ENCODE results near the gene PLA2G5. TPM values are rescaled to one million over a fixed set of nuclear protein-coding genes. Genes with fewer than 3 reads are reported as not detected.

The PLA2G5 gene
- total RNA-seq, 1 donor from 2014 or later, result not detected

- peaks cover 13% of the 10 kb centered on the region for H3K27me3 Mint-ChIP-seq (ENCODE audit: low read depth)
- TF ChIP-seq, protein P1, sequence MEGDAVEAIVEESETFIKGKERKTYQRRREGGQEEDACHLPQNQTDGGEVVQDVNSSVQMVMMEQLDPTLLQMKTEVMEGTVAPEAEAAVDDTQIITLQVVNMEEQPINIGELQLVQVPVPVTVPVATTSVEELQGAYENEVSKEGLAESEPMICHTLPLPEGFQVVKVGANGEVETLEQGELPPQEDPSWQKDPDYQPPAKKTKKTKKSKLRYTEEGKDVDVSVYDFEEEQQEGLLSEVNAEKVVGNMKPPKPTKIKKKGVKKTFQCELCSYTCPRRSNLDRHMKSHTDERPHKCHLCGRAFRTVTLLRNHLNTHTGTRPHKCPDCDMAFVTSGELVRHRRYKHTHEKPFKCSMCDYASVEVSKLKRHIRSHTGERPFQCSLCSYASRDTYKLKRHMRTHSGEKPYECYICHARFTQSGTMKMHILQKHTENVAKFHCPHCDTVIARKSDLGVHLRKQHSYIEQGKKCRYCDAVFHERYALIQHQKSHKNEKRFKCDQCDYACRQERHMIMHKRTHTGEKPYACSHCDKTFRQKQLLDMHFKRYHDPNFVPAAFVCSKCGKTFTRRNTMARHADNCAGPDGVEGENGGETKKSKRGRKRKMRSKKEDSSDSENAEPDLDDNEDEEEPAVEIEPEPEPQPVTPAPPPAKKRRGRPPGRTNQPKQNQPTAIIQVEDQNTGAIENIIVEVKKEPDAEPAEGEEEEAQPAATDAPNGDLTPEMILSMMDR (conservative IDR thresholded peaks at IDR 0.05), result no peak
- peaks cover 4% of the 10 kb centered on the region for H3K4me1 Mint-ChIP-seq
- H3K4me3 Mint-ChIP-seq, result no peak overlapping the region
- H3K9me3 Mint-ChIP-seq, result no peaks in the 10 kb centered on the region
- H3K27ac Mint-ChIP-seq (ENCODE audit: unreplicated experiment), result no peak overlapping the region
- no peaks in the 10 kb centered on the region for H3K36me3 Mint-ChIP-seq (ENCODE audit: low read depth)
- no peak for DNase-seq (ENCODE audit: low read depth, low spot score)
Measured at GRCh38 chr1:20120796-20121195, 50.8 kb downstream of the PLA2G5 start.

- TF ChIP-seq, protein P1 (conservative IDR thresholded peaks at IDR 0.05), result no peak
- Mint-ChIP-seq H3K4me1 (peaks cover 4% of the 10 kb centered on the region), H3K27me3 (ENCODE audit: low read depth) (peaks cover 11% of the 10 kb centered on the region), H3K9me3 (no peaks in the 10 kb centered on the region), H3K4me3 (no peak overlapping the region), H3K27ac (ENCODE audit: unreplicated experiment) (no peak overlapping the region), H3K36me3 (ENCODE audit: low read depth) (no peaks in the 10 kb centered on the region)
- no peak for DNase-seq (ENCODE audit: low read depth, low spot score)
Measured at GRCh38 chr1:20123722-20124455, 53.9 kb downstream of the PLA2G5 start.

GRCh38 chr1:20124456-20125057, 54.6 kb downstream of the PLA2G5 start:
- Mint-ChIP-seq H3K36me3 (ENCODE audit: low read depth) (no peaks in the 10 kb centered on the region), H3K27ac (ENCODE audit: unreplicated experiment) (no peak overlapping the region), H3K27me3 (ENCODE audit: low read depth) (peaks cover 11% of the 10 kb centered on the region), H3K9me3 (no peaks in the 10 kb centered on the region), H3K4me3 (no peak overlapping the region), H3K4me1 (peaks cover 4% of the 10 kb centered on the region)
- no peak for DNase-seq (ENCODE audit: low read depth, low spot score)
- TF ChIP-seq, protein P1 (conservative IDR thresholded peaks at IDR 0.05), result no peak

DNA sequence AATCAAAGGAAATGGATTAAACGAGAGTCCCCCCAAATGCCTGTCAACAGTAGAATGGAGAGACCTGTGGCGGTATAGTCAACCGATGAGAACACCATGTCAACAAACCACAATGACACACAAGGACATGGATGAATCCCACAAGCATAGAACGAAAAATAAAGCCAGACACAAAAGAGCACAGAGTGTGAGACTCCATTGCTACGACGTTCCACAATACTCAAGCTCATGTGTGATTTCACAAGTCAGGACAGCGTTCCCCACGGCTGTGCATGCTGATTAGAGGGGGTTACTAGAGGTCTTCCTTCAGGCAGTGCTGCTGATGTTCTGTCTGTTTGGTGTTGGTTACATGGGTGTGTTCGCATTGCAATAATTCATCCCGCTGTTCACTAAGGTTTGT, 55.1 kb downstream of the PLA2G5 start:
- TF ChIP-seq, protein P1 (conservative IDR thresholded peaks at IDR 0.05), result no peak

DNA sequence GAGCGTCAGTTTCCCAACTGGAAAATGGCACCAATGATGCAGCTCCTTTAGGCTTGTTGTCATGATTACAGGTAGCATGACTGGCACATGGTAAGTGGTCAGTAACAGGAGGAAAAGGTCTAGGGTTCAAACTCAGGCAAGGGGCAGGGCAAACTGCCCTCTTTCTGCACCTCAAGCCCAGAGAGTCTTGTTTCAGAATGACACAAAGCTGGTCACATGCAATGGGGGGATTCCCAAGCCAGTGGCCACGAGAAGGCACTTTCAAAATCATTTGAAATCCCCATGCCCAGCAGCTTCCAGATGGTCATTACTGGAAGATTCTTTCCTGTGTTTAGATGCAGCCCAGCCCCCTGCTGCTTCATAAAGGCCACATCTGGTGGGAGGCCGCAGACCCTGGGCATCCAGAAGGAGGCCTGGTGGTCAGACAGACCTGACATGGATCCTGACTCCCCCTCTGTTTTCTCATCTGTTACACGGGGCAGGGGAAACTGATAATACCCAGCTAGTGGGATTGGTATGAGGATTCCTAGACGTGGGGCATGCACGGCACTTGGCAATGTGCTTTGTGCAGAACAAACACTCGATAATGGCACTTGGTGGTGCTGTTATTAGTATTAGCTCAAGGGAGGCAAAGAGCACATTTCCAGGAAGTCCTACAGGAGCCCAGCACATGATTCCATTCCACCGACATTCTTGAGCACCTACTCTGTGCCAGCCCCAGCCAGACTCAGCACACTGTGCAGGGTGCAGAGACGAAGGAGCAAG, 56.2 kb downstream of the PLA2G5 start:
- H3K9me3 Mint-ChIP-seq, result peaks cover 6% of the 10 kb centered on the region
- H3K4me1 Mint-ChIP-seq, result peaks cover 4% of the 10 kb centered on the region
- DNase-seq (ENCODE audit: low read depth, low spot score), result no peak
- H3K36me3 Mint-ChIP-seq (ENCODE audit: low read depth), result no peaks in the 10 kb centered on the region
- H3K4me3 Mint-ChIP-seq, result no peak overlapping the region
- H3K27ac Mint-ChIP-seq (ENCODE audit: unreplicated experiment), result no peak overlapping the region
- TF ChIP-seq, protein P1 (conservative IDR thresholded peaks at IDR 0.05), result no peak
- peaks cover 3% of the 10 kb centered on the region for H3K27me3 Mint-ChIP-seq (ENCODE audit: low read depth)

More for the DNA sequence above, 55.1 kb downstream of the PLA2G5 start:
- H3K4me1 Mint-ChIP-seq, result peaks cover 4% of the 10 kb centered on the region
- no peak for DNase-seq (ENCODE audit: low read depth, low spot score)
- H3K4me3 Mint-ChIP-seq, result no peak overlapping the region
- H3K27ac Mint-ChIP-seq (ENCODE audit: unreplicated experiment), result no peak overlapping the region
- H3K36me3 Mint-ChIP-seq (ENCODE audit: low read depth), result no peaks in the 10 kb centered on the region
- H3K27me3 Mint-ChIP-seq (ENCODE audit: low read depth), result peaks cover 6% of the 10 kb centered on the region
- peaks cover 5% of the 10 kb centered on the region for H3K9me3 Mint-ChIP-seq

Data from neural crest cell (in vitro differentiated cells).